Left lung (tissue), 10 donors: ENCODE data around the gene CLK4. TPM values are rescaled to one million over a fixed set of nuclear protein-coding genes. Genes with fewer than 3 reads are reported as not detected.
"Not testable (repeated sequence)": the region's sequence is repeated elsewhere in the genome, so short reads cannot be mapped to it uniquely, and the experiment has no call there.

Source experiments
- ATAC-seq: fragments of 200-7000 bp; cut with Tn5 transposase; one replicate; pipeline ENCODE4 v1.9.1; 2020; ENCODE audit warnings: moderate library complexity
- DNase-seq, 4 donors: peaks; one replicate each; pipeline ENCODE4 v3.0.0-alpha.2; 2013 to 2020
- H3K27ac ChIP-seq, 2 donors: fragments of 200-600 bp; sonication (generic) in 1 of 2; one replicate each; pipeline versions ENCODE4 v1.5.0 to v1.8.0; 2020 to 2021
- H3K27me3 ChIP-seq, 2 donors: fragments of 200-600 bp; sonication (generic) in 1 of 2; one replicate each; pipeline versions ENCODE4 v1.5.0 to v1.8.0; 2020 to 2021
- H3K36me3 ChIP-seq, 2 donors: fragments of 200-600 bp; sonication (generic) in 1 of 2; one replicate each; pipeline versions ENCODE4 v1.5.0 to v1.8.0; 2020 to 2021
- H3K4me1 ChIP-seq, 2 donors: fragments of 200-600 bp; one replicate each; pipeline ENCODE4 v1.8.0; 2021
- H3K4me3 ChIP-seq, 2 donors: fragments of 200-600 bp; sonication (generic) in 1 of 2; one replicate each; pipeline versions ENCODE4 v1.5.0 to v1.8.0; 2020 to 2021; ENCODE audit warnings: mild to moderate bottlenecking in 1 of 2
- H3K9me3 ChIP-seq, 2 donors: fragments of 200-600 bp; sonication (generic) in 1 of 2; one replicate each; pipeline versions ENCODE4 v1.5.0 to v1.8.0; 2020 to 2021
- CTCF ChIP-seq, 2 donors: fragments of 200-600 bp; sonication (generic) in 1 of 2; IDR thresholded peaks; one replicate each; pipeline versions ENCODE4 v1.5.0 to v1.8.0; 2021; ENCODE audit warnings: antibody characterized with exemption in 2 of 2
- intact Hi-C, 2 donors: fragments of 100-400 bp; cut with DNase I; formaldehyde crosslinking; loops; one replicate each; pipeline versions ENCODE4 v1.11.2 to v1.14.2; 2022
- polyA plus RNA-seq, 6 donors: library from polyadenylated mRNA; unstranded; fragments of 120-200 nt; gene quantifications; one replicate each; pipeline ENCODE4 v1.2.1, GENCODE V29; 2013; ENCODE audit not compliant: insufficient read length in 6 of 6
- total RNA-seq, 2 donors: library from RNA; stranded (reverse); fragmentation: NEBNext Ultra II Directional; extraction: Animal tissue kit (Norgen Biotek cat#: 25700); gene quantifications; one replicate each; pipeline ENCODE4 v1.2.1, GENCODE V29; 2021
- donor health status: DM: no; HTN: yes; CAD: no.
- donor health status: DM: no; HTN: no; CAD: no.

CLK4 gene
- total and polyA plus RNA-seq, 8 donors = 21.0 to 95.2 (median 75.3) TPM

DNA sequence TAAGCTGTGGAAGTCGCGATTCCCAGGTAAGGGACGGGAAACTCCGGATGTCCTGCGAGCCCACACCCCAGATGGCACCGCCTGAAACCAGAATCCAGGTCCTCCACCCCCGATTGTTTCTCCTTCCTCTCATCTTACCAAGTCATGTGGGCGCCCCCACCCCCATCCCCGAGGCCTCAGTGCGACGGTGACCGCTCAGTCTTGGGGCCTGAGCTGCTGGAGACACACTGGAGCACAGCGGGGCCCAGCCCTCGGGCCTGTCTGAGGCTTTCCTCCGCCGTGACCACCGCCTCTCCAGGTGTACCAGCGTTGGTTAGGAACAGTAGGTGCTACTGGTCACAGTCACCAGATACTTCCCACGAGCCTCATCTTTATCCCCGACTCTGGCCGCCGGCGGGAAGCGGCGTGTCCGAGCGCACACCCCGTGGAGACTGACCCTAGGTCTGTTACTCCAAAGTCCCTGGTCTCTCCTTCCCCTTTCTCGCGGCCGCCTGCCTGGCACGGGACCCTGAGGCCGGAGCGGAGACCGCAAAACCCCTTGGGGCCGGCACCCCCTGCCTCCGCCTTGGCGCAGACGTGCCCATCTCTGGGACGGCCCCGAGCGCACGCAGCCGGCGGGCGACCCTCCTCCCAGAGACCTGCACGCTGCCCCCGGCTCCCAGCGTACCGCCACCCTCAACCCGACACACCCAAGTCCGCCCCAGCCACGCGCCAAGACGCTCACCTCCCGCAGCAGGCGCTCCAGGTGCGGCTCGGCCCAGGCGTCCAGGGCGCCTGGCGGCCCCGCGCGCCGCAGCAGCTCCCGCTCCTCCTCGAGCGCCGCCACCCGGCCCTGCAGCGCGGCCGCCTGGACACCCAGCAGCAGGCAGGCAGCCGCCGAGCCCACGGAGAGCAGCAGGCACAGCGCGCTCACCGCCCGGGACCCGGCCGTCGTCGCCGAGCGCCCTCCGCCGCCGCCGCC is 37.4 kb downstream of the CLK4 start:
- DNase-seq (peak in 2 of 4 donors; percentile 52 to 83), ATAC-seq (peak; percentile 32)
- Histone ChIP-seq H3K9me3 (peaks cover 0 to 2% of the 10 kb centered on the region in 2 donors), H3K36me3 (no peaks in the 10 kb centered on the region), H3K27ac (no peak overlapping the region), H3K4me1 (peaks cover 5 to 23% of the 10 kb centered on the region in 2 donors), H3K27me3 (peaks cover 0 to 43% of the 10 kb centered on the region in 2 donors), H3K4me3 (peak overlapping the region; percentile 42 to 46)
- TF ChIP-seq CTCF (IDR thresholded peaks at IDR 0.05) = no peak
- intact Hi-C loops = loop anchor here in 1 of 2 donors (10.0 kb wide), 1 partner anchor 315 kb away; no protein-coding TSS in a partner anchor

- intact Hi-C loops = loop anchor here in 1 of 2 donors (10.0 kb wide), 1 partner anchor 314 kb away; no protein-coding TSS in a partner anchor
- H3K27ac ChIP-seq = no peak overlapping the region
- no peak for DNase-seq
- no peak for TF ChIP-seq CTCF (IDR thresholded peaks at IDR 0.05)
- ATAC-seq = no peak
- no peaks in the 10 kb centered on the region for H3K36me3 ChIP-seq
- H3K4me1 ChIP-seq = peaks cover 5 to 23% of the 10 kb centered on the region in 2 donors
- no peak overlapping the region for H3K4me3 ChIP-seq
- H3K27me3 ChIP-seq = peaks cover 0 to 43% of the 10 kb centered on the region in 2 donors
- no peaks in the 10 kb centered on the region for H3K9me3 ChIP-seq
Measured at GRCh38 chr5:178588769-178589168, 38.1 kb downstream of the CLK4 start.

DNA sequence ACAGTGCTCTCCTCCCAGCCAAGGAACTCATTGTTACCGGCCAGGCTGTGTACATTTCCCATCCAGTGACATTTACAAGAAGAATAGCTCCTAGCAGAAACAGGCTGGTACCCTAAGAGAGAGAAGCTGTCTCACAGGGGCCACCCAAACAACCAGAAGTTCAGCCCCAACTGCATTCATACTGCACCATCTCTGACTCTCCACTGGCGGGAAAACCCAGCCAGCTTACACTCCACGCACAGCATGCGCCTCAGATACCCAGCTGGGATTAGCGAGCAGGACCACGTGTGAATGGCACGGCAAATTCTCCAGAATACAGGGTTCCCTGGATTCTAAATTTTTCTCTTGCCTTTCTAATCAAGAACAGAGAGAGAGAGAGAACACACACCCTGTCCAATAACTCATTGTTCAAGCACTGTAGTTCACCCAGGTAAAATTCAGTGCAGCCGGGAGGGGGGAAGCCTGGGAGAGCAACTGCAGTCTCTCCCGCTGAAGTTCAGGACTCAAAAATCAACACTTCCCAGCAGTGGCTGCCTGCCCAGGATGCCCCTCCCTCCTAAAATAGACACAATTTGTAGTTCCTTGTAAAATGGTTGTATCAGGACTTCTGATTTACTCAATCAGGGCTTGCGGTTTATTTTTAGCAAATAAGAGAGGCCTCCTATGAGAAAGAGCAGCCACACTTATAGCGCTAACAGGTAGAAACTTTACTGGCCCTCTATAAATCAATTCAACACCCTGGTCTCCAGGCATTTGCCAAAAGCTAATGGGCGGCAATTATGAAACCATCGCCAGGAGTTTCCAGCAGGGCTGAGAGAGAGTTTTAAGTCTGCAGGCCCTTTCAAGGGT is 38.9 kb downstream of the CLK4 start:
- intact Hi-C loops = loop anchor here in 1 of 2 donors (10.0 kb wide), 1 partner anchor 313 kb away; no protein-coding TSS in a partner anchor
- ATAC-seq = no peak

DNA sequence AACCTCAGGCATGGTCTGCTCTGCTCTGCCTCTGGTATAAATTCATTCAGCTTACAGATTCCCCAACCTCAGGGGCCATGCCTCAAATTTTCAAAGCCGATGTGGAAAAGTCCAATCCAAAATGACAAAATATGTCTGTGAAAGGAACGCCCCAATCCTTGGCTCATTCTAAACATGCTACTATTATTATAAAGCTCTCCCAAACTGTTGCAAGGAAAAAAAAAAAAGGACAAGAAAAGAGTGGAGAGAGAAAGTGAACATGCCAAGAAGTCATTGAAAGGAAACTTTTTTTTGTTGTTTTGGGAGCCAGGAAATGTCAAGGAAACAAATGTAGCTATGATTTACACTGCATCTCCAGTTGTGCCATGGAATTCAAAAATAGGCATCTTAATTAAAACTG is 40.5 kb downstream of the CLK4 start:
- Histone ChIP-seq H3K27me3 (peaks cover 0 to 43% of the 10 kb centered on the region in 2 donors), H3K4me3 (no peak overlapping the region), H3K4me1 (peaks cover 5 to 23% of the 10 kb centered on the region in 2 donors), H3K9me3 (no peaks in the 10 kb centered on the region), H3K27ac (no peak overlapping the region), H3K36me3 (no peaks in the 10 kb centered on the region)
- ATAC-seq (no peak), DNase-seq (no peak)
- TF ChIP-seq CTCF (IDR thresholded peaks at IDR 0.05) = no peak
- intact Hi-C loops = loop anchor here in 1 of 2 donors (10.0 kb wide), 1 partner anchor 312 kb away; no protein-coding TSS in a partner anchor

More for the DNA sequence above, 38.9 kb downstream of the CLK4 start:
- H3K36me3 ChIP-seq = no peaks in the 10 kb centered on the region
- H3K4me3 ChIP-seq = no peak overlapping the region
- no peaks in the 10 kb centered on the region for H3K9me3 ChIP-seq
- peaks cover 0 to 43% of the 10 kb centered on the region in 2 donors for H3K27me3 ChIP-seq
- TF ChIP-seq CTCF (IDR thresholded peaks at IDR 0.05) = no peak
- no peak overlapping the region for H3K27ac ChIP-seq
- H3K4me1 ChIP-seq = peaks cover 5 to 23% of the 10 kb centered on the region in 2 donors
- DNase-seq = no peak

- H3K27ac ChIP-seq, H3K4me3 ChIP-seq, H3K36me3 ChIP-seq, H3K9me3 ChIP-seq: not testable (repeated sequence)
- intact Hi-C loops = loop anchor here in 1 of 2 donors (10.0 kb wide), 1 partner anchor 311 kb away; no protein-coding TSS in a partner anchor
- H3K27me3 ChIP-seq = peaks cover 0 to 36% of the 10 kb centered on the region in 2 donors
- peaks cover 5 to 18% of the 10 kb centered on the region in 2 donors for H3K4me1 ChIP-seq
- DNase-seq = peak in 2 of 4 donors; percentile 44 to 92
- peak; percentile 79 for ATAC-seq
Measured at GRCh38 chr5:178585421-178585820, 41.4 kb downstream of the CLK4 start.
